Panc1 (cell line): ENCODE measurements around the gene AVEN. TPM values are rescaled to one million over a fixed set of nuclear protein-coding genes. Genes with fewer than 3 reads are reported as not detected.
A peak's percentile ranks its signal among the peaks of the same experiment; 100 is the strongest.

ENCODE experiments used
- ATAC-seq: fragments of 200-7000 bp; cut with Tn5 transposase; 2 replicates; pipeline ENCODE4 v1.9.1; 2020; ENCODE audit warnings: mild to moderate bottlenecking, moderate library complexity
- BruUV-seq: library from RNA; stranded (reverse); fragments of 400-500 nt; replicated peaks from 2 replicates; lab custom pipeline; 2021; lab: Mats Ljungman, UMichigan
- CTCF ChIA-PET: fragments of 300-600 bp; sonication (Branson Sonifier 250); formaldehyde crosslinking; loops from one replicate; lab custom pipeline; 2022; ENCODE audit warnings: antibody characterized with exemption; lab: Charles Lee
- POLR2A ChIA-PET: fragments of 300-600 bp; sonication (Branson Sonifier 250); formaldehyde crosslinking; loops from one replicate; lab custom pipeline; 2022; ENCODE audit warnings: antibody characterized with exemption; lab: Charles Lee
- DNase-seq: peaks from one replicate; pipeline ENCODE4 v3.0.0-alpha.2; 2010; ENCODE audit warnings: low read depth, low spot score
- H3K27ac ChIP-seq: 2 replicates; pipeline ENCODE4 v1.5.1; 2011; ENCODE audit warnings: mild to moderate bottlenecking, low read length, inconsistent platforms
- H3K27me3 ChIP-seq: fragments of 200-500 bp; sonication (Bioruptor generic); 2 replicates; pipeline ENCODE4 v1.6.0; 2014; ENCODE audit warnings: low read length, inconsistent platforms; ENCODE audit not compliant: control insufficient read depth, insufficient read depth
- H3K36me3 ChIP-seq: fragments of 200-500 bp; sonication (Bioruptor generic); 2 replicates; pipeline ENCODE4 v1.5.1; 2014; ENCODE audit warnings: inconsistent platforms, mild to moderate bottlenecking, low read length, moderate library complexity; ENCODE audit not compliant: control insufficient read depth, insufficient read depth
- H3K4me1 ChIP-seq: 2 replicates; pipeline ENCODE4 v1.5.1; 2011; ENCODE audit warnings: inconsistent platforms, mild to moderate bottlenecking, low read length, moderate library complexity; ENCODE audit not compliant: control insufficient read depth, insufficient read depth
- H3K4me3 ChIP-seq, 2 experiments: 2 replicates each; pipeline ENCODE4 v1.5.1; 2011 to 2012; ENCODE audit warnings: low read depth in 2 of 2, low read length in 2 of 2, mild to moderate bottlenecking in 2 of 2, inconsistent platforms in 1 of 2, moderate library complexity in 1 of 2
- H3K9me3 ChIP-seq: fragments of 200-500 bp; sonication (Bioruptor generic); 2 replicates; pipeline ENCODE4 v1.5.1; 2014; ENCODE audit warnings: low read depth, mild to moderate bottlenecking, inconsistent platforms, low read length, moderate library complexity; ENCODE audit not compliant: control insufficient read depth, insufficient read depth
- CTCF ChIP-seq: fragments of 450-650 bp; IDR thresholded peaks from 2 replicates; pipeline ENCODE4 v1.5.1; 2017; ENCODE audit warnings: mild to moderate bottlenecking
- POLR2AphosphoS5 ChIP-seq: IDR thresholded peaks from 2 replicates; pipeline ENCODE4 v1.6.1; 2012; ENCODE audit warnings: mild to moderate bottlenecking, low read depth, low read length, moderate library complexity
- REST ChIP-seq, 2 experiments: IDR thresholded peaks; 2 replicates each; pipeline ENCODE4 v1.6.1; 2011 to 2012; ENCODE audit warnings: low read depth in 2 of 2, control low read depth in 1 of 2, low read length in 1 of 2, mild to moderate bottlenecking in 1 of 2, moderate library complexity in 1 of 2; ENCODE audit not compliant: insufficient read depth in 1 of 2
- SIN3A ChIP-seq: IDR thresholded peaks from 2 replicates; pipeline ENCODE4 v1.6.1; 2012; ENCODE audit warnings: low read depth, mild to moderate bottlenecking, low read length, moderate library complexity, borderline replicate concordance; ENCODE audit not compliant: insufficient read depth
- TCF7L2 ChIP-seq: IDR thresholded peaks from 2 replicates; pipeline ENCODE4 v1.6.1; 2011; ENCODE audit warnings: mild to moderate bottlenecking, low read depth, low read length, inconsistent platforms
- in situ Hi-C: cut with HindIII; loops from 2 replicates; pipeline ENCODE4 v1.10.0; 2016; ENCODE audit warnings: low sequenced_read_pairs, low pct_unique_long_range_greater_than_20kb
- intact Hi-C: fragments of 100-400 bp; cut with micrococcal nuclease; formaldehyde crosslinking; loops from one replicate; pipeline ENCODE4 v1.10.0; 2022; ENCODE audit not compliant: unreplicated experiment
- total RNA-seq: library from RNA; stranded (reverse); gene quantifications from one replicate; pipeline ENCODE4 v1.2.1, GENCODE V29; 2021; ENCODE audit not compliant: unreplicated experiment

The AVEN gene
- total RNA-seq, 1 experiment from 2014 or later: 18.4 TPM

GRCh38 chr15:33982516-33982915 is 56.5 kb downstream of the AVEN start:
- ATAC-seq (no peak), DNase-seq (no peak)
- Histone ChIP-seq H3K4me1 (no peaks in the 10 kb centered on the region), H3K4me3 (no peak overlapping the region), H3K9me3 (no peaks in the 10 kb centered on the region), H3K27me3 (no peaks in the 10 kb centered on the region), H3K36me3 (no peaks in the 10 kb centered on the region), H3K27ac (no peak overlapping the region)
- no TSS peak for BruUV-seq
- ChIA-PET POLR2A (no interaction called here), CTCF (no interaction called here)
- intact Hi-C loops: no loop called here
- TF ChIP-seq TCF7L2 (no peak), REST (IDR thresholded peaks at IDR 0.05; ENCODE audit: insufficient read depth in 1 of 2, low read depth in 2 of 2, low read length in 1 of 2) (no peak), SIN3A (no peak), POLR2AphosphoS5 (no peak), CTCF (no peak)
- in situ Hi-C loops: no loop called here

DNA sequence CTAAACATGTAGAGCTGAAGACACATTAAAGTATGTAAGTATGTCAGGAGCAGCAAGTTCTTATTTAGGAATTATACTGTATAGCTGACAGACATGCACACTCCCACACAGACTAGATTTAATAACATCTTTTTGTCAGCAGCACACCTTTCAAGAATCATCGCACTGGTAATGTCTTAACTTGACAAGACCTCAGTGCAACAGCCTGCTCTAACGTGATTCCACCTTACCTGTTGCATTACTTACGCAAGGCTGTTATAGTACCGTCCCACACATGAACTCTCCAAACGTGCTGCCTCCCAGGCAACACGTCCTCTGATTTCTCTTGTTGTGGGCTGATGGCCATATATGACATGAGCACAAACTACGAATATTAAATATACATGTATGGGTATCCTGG is 58.8 kb downstream of the AVEN start:
- DNase-seq (no peak), ATAC-seq (no peak)
- no peaks in the 10 kb centered on the region for H3K27me3 ChIP-seq
- no peak overlapping the region for H3K4me3 ChIP-seq
- no peaks in the 10 kb centered on the region for H3K36me3 ChIP-seq
- no peaks in the 10 kb centered on the region for H3K4me1 ChIP-seq
- ChIA-PET POLR2A (no interaction called here), CTCF (no interaction called here)
- BruUV-seq: no TSS peak
- intact Hi-C loops: no loop called here
- H3K9me3 ChIP-seq: no peaks in the 10 kb centered on the region
- no peak for TF ChIP-seq POLR2AphosphoS5
- H3K27ac ChIP-seq: no peak overlapping the region
- in situ Hi-C loops: no loop called here

- Histone ChIP-seq H3K27ac (no peak overlapping the region), H3K36me3 (no peaks in the 10 kb centered on the region), H3K9me3 (no peaks in the 10 kb centered on the region), H3K4me3 (no peak overlapping the region), H3K4me1 (no peaks in the 10 kb centered on the region), H3K27me3 (no peaks in the 10 kb centered on the region)
- intact Hi-C loops (no loop called here), in situ Hi-C loops (no loop called here)
- CTCF ChIA-PET: no interaction called here
- ATAC-seq (peak; percentile 45; the same call in 1 of the 2 replicates), DNase-seq (no peak)
- TF ChIP-seq REST (IDR thresholded peaks at IDR 0.05; ENCODE audit: insufficient read depth in 1 of 2, low read depth in 2 of 2, low read length in 1 of 2) (no peak), CTCF (peak; percentile 38; the same call in 1 of the 2 replicates), SIN3A (no peak), POLR2AphosphoS5 (no peak), TCF7L2 (no peak)
- no TSS peak for BruUV-seq
- POLR2A ChIA-PET: no interaction called here
Measured at GRCh38 chr15:33975022-33975565, 63.9 kb downstream of the AVEN start.
